Activated T-cell treated with anti-CD3 and anti-CD28 coated beads, Interleukin-2, amount 50 U/mL, for 1 hour (primary cell): ENCODE measurements around the gene RNU1-1.
"Not testable (repeated sequence)": the region's sequence is repeated elsewhere in the genome, so short reads cannot be mapped to it uniquely, and the experiment has no call there.

ENCODE experiments used
- DNase-seq: peaks from one replicate; pipeline ENCODE4 v3.0.0-alpha.2; 2020

RNU1-1 gene

GRCh38 chr1:16520435-16521287 is 6.6 kb upstream of the RNU1-1 start:
- DNase-seq = not testable (repeated sequence)

- not testable (repeated sequence) for DNase-seq
Measured at GRCh38 chr1:16519255-16519951, 5.3 kb upstream of the RNU1-1 start.

GRCh38 chr1:16518913-16519254 is 4.8 kb upstream of the RNU1-1 start:
- not testable (repeated sequence) for DNase-seq

- not testable (repeated sequence) for DNase-seq
Measured at GRCh38 chr1:16516694-16517410, 2.8 kb upstream of the RNU1-1 start.

GRCh38 chr1:16513412-16514106 is 526 bp downstream of the RNU1-1 start:
- DNase-seq = peak; percentile 66

GRCh38 chr1:16512624-16513411 is 1.3 kb downstream of the RNU1-1 start:
- DNase-seq = peak; percentile 40

- DNase-seq = not testable (repeated sequence)
Measured at GRCh38 chr1:16511926-16512325, 2.2 kb downstream of the RNU1-1 start.

GRCh38 chr1:16508861-16509445 is 5.1 kb downstream of the RNU1-1 start:
- not testable (repeated sequence) for DNase-seq

- DNase-seq = not testable (repeated sequence)
Measured at GRCh38 chr1:16506364-16507136, 7.5 kb downstream of the RNU1-1 start.

GRCh38 chr1:16505870-16506269 is 8.2 kb downstream of the RNU1-1 start:
- not testable (repeated sequence) for DNase-seq

- no peak for DNase-seq
Measured at GRCh38 chr1:16503494-16503893, 10.6 kb downstream of the RNU1-1 start.

GRCh38 chr1:16501446-16501845 is 12.6 kb downstream of the RNU1-1 start:
- not testable (repeated sequence) for DNase-seq

- not testable (repeated sequence) for DNase-seq
Measured at GRCh38 chr1:16500975-16501374, 13.1 kb downstream of the RNU1-1 start.

- not testable (repeated sequence) for DNase-seq
Measured at GRCh38 chr1:16500466-16500865, 13.6 kb downstream of the RNU1-1 start.

- DNase-seq = peak; percentile 90
Measured at GRCh38 chr1:16498573-16499413, 15.3 kb downstream of the RNU1-1 start.

- not testable (repeated sequence) for DNase-seq
Measured at GRCh38 chr1:16498047-16498446, 16.0 kb downstream of the RNU1-1 start.

- not testable (repeated sequence) for DNase-seq
Measured at GRCh38 chr1:16497474-16497904, 16.6 kb downstream of the RNU1-1 start.

GRCh38 chr1:16493731-16494130 is 20.4 kb downstream of the RNU1-1 start:
- DNase-seq = not testable (repeated sequence)

GRCh38 chr1:16492937-16493336 is 21.1 kb downstream of the RNU1-1 start:
- not testable (repeated sequence) for DNase-seq
